ENCODE measurements around the gene STK38L.
A peak's percentile ranks its signal among the peaks of the same experiment; 100 is the strongest.

Gene STK38L

GRCh38 chr12:27243804-27244688 lies at the start of gene STK38L:
TSS of gene STK38L (plus strand) at chr12:27244286. CDS start at chr12:27297721, 53,435 bp downstream.
- TF ChIP-seq CTCF (IDR thresholded peaks at IDR 0.05; ENCODE audit: borderline replicate concordance, insufficient read depth, low read depth, low read length), result no peak
- peak within 1 kb of the TSS; percentile 93 for H3K4me3 ChIP-seq (ENCODE audit: low read depth, low read length)

GRCh38 chr12:27194644-27195043 lies 49.4 kb upstream of the STK38L start:
- H3K4me3 ChIP-seq (ENCODE audit: low read depth, low read length), result no peak overlapping the region

GRCh38 chr12:27198036-27198435 lies 46.0 kb upstream of the STK38L start:
- H3K4me3 ChIP-seq (ENCODE audit: low read depth, low read length), result no peak overlapping the region
- no peak for TF ChIP-seq CTCF (IDR thresholded peaks at IDR 0.05; ENCODE audit: borderline replicate concordance, insufficient read depth, low read depth, low read length)

More at GRCh38 chr12:27194644-27195043, 49.4 kb upstream of the STK38L start:
- TF ChIP-seq CTCF (IDR thresholded peaks at IDR 0.05; ENCODE audit: borderline replicate concordance, insufficient read depth, low read depth, low read length), result no peak

GRCh38 chr12:27199638-27200300 lies 44.3 kb upstream of the STK38L start:
- H3K4me3 ChIP-seq (ENCODE audit: low read depth, low read length), result no peak overlapping the region
- TF ChIP-seq CTCF (IDR thresholded peaks at IDR 0.05; ENCODE audit: borderline replicate concordance, insufficient read depth, low read depth, low read length), result no peak

GRCh38 chr12:27201169-27201568 lies 42.9 kb upstream of the STK38L start:
- no peak for TF ChIP-seq CTCF (IDR thresholded peaks at IDR 0.05; ENCODE audit: borderline replicate concordance, insufficient read depth, low read depth, low read length)
- H3K4me3 ChIP-seq (ENCODE audit: low read depth, low read length), result no peak overlapping the region

- no peak for TF ChIP-seq CTCF (IDR thresholded peaks at IDR 0.05; ENCODE audit: borderline replicate concordance, insufficient read depth, low read depth, low read length)
- H3K4me3 ChIP-seq (ENCODE audit: low read depth, low read length), result no peak overlapping the region
These were observed 37.1 kb upstream of the STK38L start for GRCh38 chr12:27206801-27207502.
